Measurements from ENCODE around the gene CMTR1. TPM values are rescaled to one million over a fixed set of nuclear protein-coding genes. Genes with fewer than 3 reads are reported as not detected.

CMTR1 gene
- total RNA-seq, 1 donor from 2014 or later, result 53.0 TPM

DNA sequence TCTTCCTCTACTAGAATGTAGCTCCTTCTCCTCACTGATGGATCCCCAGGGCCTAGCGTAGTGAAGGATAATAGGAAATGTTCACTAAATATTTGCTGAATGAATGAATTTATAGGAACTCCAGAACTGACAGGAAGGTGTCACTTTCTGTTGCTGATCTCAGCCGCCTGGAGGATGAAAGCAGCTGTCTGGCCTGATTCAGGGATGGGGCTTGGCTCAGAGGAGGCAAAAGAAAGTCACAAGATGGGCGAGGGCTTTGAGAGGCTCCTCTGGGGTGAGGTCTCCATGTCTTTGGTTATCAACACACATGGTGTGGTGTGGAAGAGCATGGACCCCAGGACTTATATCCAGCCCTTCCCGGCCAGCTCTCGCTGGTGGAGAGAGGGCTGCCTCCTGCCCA is 78.2 kb downstream of the CMTR1 start:
- no peak for DNase-seq (ENCODE audit: extremely low spot score, unreplicated experiment)
- Mint-ChIP-seq H3K27me3 (peaks cover 36% of the 10 kb centered on the region), H3K36me3 (no peaks in the 10 kb centered on the region), H3K27ac (no peak overlapping the region), H3K9me3 (no peaks in the 10 kb centered on the region), H3K4me1 (ENCODE audit: unreplicated experiment) (peaks cover 43% of the 10 kb centered on the region), H3K4me3 (no peak overlapping the region)
- TF ChIP-seq, protein P1, sequence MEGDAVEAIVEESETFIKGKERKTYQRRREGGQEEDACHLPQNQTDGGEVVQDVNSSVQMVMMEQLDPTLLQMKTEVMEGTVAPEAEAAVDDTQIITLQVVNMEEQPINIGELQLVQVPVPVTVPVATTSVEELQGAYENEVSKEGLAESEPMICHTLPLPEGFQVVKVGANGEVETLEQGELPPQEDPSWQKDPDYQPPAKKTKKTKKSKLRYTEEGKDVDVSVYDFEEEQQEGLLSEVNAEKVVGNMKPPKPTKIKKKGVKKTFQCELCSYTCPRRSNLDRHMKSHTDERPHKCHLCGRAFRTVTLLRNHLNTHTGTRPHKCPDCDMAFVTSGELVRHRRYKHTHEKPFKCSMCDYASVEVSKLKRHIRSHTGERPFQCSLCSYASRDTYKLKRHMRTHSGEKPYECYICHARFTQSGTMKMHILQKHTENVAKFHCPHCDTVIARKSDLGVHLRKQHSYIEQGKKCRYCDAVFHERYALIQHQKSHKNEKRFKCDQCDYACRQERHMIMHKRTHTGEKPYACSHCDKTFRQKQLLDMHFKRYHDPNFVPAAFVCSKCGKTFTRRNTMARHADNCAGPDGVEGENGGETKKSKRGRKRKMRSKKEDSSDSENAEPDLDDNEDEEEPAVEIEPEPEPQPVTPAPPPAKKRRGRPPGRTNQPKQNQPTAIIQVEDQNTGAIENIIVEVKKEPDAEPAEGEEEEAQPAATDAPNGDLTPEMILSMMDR (conservative IDR thresholded peaks at IDR 0.05), result no peak

DNA sequence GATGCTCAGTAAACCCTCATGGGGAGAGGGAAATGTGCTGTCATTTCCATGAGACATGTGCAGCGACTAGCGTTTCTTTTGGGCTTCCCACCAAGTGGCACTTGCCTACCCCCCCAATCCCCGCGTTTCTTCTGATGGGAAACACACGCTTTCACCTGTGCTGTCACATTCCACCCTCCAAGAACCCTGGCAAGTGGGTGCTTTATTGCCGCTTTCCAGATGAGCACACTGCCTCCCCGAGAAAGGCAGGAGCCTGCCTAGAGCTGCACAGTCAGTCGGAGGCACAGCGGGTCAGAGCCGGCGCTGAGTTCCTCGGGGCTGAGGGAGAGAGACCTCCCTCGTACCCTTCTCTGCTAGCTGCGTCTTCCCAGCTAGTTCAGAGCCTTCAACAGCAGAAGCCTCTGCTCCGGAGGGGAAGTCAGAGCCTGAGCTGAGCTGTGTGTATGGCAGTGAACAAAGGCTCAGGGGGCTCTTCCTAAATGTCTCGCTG is 78.9 kb downstream of the CMTR1 start:
- Mint-ChIP-seq H3K27me3 (peaks cover 37% of the 10 kb centered on the region), H3K4me1 (ENCODE audit: unreplicated experiment) (peaks cover 46% of the 10 kb centered on the region), H3K4me3 (no peak overlapping the region), H3K9me3 (no peaks in the 10 kb centered on the region), H3K36me3 (no peaks in the 10 kb centered on the region), H3K27ac (no peak overlapping the region)
- TF ChIP-seq, protein P1 (conservative IDR thresholded peaks at IDR 0.05), result no peak
- DNase-seq (ENCODE audit: extremely low spot score, unreplicated experiment), result no peak

DNA sequence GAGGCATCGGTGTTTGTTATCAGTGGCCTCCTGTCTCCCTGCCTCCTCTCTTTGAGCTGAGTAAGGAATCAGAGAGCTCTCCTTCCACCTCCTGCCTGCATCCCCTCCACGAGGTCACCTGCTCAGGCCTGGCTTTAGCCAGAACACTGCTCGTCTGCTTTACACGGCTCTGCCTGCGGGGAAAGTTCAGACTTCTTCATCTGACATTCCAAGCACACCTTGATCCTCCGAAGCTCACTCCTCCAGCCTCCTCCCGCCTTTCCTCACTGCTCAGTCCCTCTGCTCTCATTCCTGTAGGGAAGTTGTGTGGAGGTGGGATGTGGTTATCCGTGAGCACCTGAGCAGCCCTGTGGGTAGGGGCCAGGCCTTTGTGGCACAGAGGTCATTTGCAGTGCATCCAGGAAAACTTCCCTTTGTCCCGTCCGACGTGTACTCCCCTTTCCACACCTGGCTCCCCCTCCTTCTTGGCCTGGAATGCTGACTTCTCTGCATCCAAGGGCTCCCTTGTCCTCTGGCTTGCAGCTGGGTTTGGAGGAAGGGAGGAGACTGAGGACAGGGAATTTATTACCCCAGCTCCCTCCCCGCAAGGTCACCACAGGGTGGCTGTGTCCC is 79.5 kb downstream of the CMTR1 start:
- DNase-seq (ENCODE audit: extremely low spot score, unreplicated experiment), result no peak
- TF ChIP-seq, protein P1 (conservative IDR thresholded peaks at IDR 0.05), result no peak
- Mint-ChIP-seq H3K36me3 (no peaks in the 10 kb centered on the region), H3K27ac (no peak overlapping the region), H3K4me1 (ENCODE audit: unreplicated experiment) (peaks cover 46% of the 10 kb centered on the region), H3K27me3 (peaks cover 43% of the 10 kb centered on the region), H3K9me3 (no peaks in the 10 kb centered on the region), H3K4me3 (no peak overlapping the region)

DNA sequence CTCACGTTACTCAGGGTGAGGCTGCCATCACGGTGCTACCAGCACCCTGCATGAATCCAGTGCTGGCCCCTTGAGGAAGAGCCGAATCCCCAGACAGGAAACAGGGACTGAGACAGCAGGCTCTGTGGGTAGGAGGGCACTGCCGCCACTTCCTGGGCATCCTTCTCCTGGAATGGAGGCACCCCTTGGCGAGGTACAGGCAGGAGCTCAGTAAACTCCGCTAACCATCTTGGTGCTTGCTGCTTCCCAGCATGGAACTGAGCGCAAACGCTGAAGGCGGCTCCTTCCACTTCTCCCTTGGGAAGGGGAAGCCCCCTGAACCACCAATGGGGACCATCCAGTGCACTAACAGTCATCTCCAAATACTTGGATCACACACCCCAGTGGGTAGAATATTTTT is 80.1 kb downstream of the CMTR1 start:
- no peaks in the 10 kb centered on the region for H3K9me3 Mint-ChIP-seq
- H3K4me3 Mint-ChIP-seq, result no peak overlapping the region
- H3K36me3 Mint-ChIP-seq, result no peaks in the 10 kb centered on the region
- TF ChIP-seq, protein P1 (conservative IDR thresholded peaks at IDR 0.05), result no peak
- H3K4me1 Mint-ChIP-seq (ENCODE audit: unreplicated experiment), result peaks cover 45% of the 10 kb centered on the region
- DNase-seq (ENCODE audit: extremely low spot score, unreplicated experiment), result no peak
- no peak overlapping the region for H3K27ac Mint-ChIP-seq
- H3K27me3 Mint-ChIP-seq, result peaks cover 44% of the 10 kb centered on the region

DNA sequence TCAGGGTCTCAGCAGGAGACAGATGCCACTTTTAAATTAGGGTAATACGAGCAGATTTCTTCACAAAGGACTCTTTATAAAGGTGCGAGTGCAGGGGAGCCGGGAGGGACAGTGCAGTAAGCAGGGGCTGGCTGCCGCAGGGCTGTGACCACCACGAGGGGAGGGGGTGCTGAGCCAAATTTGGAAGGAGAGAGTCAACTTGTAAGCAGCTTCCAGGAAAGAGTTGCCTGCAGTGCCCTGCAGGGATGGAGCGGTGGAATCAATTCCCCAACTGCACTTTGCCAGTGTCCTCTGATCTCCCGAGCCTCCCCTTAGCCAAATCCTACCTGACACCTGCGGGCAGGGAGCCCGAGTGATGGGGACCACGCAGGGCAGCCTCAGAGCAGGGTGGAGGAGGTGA is 80.6 kb downstream of the CMTR1 start:
- TF ChIP-seq, protein P1 (conservative IDR thresholded peaks at IDR 0.05), result no peak
- no peaks in the 10 kb centered on the region for H3K9me3 Mint-ChIP-seq
- peaks cover 47% of the 10 kb centered on the region for H3K27me3 Mint-ChIP-seq
- DNase-seq (ENCODE audit: extremely low spot score, unreplicated experiment), result no peak
- H3K36me3 Mint-ChIP-seq, result no peaks in the 10 kb centered on the region
- H3K27ac Mint-ChIP-seq, result no peak overlapping the region
- H3K4me1 Mint-ChIP-seq (ENCODE audit: unreplicated experiment), result peaks cover 41% of the 10 kb centered on the region
- no peak overlapping the region for H3K4me3 Mint-ChIP-seq

All from type B pancreatic cell (in vitro differentiated cells).